Activated naive CD8-positive, alpha-beta T cell treated with anti-CD3 and anti-CD28 coated beads, Interleukin-2, amount 50 U/mL, for 24 hours (primary cell): ENCODE data around the gene RAC2.

Experiments
- ATAC-seq: fragments of 150-1000 bp; cut with Tn5 transposase; one replicate; pipeline ENCODE4 v1.10.0; 2021
- DNase-seq: peaks from one replicate; pipeline ENCODE4 v3.0.0; 2021
- H3K27ac Mint-ChIP-seq: one replicate; pipeline ENCODE4 v1.8.0; 2021; ENCODE audit warnings: mild to moderate bottlenecking, mixed read lengths
- H3K27me3 Mint-ChIP-seq: one replicate; pipeline ENCODE4 v1.8.0; 2021; ENCODE audit warnings: mixed read lengths
- H3K36me3 Mint-ChIP-seq: one replicate; pipeline ENCODE4 v1.8.0; 2021; ENCODE audit warnings: low read depth, mixed read lengths
- H3K4me1 Mint-ChIP-seq: one replicate; pipeline ENCODE4 v1.8.0; 2021; ENCODE audit warnings: mixed read lengths
- H3K4me3 Mint-ChIP-seq: one replicate; pipeline ENCODE4 v1.8.0; 2021; ENCODE audit warnings: mild to moderate bottlenecking, moderate library complexity, mixed read lengths
- H3K9me3 Mint-ChIP-seq: one replicate; pipeline ENCODE4 v1.8.0; 2021; ENCODE audit warnings: mixed read lengths

The RAC2 gene

DNA sequence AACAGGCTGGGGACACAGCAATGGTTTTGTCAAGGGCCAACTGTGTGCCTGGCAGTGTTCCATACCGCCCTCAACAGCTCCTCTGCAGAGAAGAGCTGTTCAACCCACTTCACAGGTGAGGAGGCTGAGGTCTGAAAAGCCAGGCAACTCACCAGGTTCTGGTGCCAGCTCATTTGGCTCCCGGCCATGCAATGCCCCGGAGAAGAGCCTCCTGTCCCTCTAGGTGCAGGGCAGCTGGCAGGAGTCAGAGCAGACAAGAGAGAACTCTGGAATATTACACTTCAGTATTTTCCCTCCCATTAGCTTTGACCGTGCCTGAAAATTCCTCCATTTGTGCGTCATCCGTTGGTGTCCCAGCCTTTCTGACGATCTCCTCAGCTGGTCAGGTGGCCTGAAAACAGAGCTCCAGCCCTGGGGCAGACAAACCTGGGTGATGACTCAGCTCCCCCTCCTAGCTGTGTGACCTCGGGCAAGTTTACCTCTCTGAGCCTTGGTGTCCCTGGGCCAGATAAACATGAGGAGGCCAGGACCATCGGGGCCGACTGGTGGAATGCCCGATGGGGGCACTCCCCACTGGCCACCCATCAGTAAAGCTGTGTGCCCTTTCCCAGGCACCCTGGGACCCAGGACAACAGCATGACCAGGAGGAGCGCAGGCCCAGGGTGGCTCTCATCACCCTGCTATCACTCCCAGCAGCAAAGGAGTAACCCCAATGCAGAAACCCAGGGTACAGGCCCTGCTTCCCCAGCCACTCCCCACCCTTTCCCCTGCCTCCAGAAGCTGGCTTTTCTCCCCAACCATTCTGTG lies 46.4 kb downstream of the RAC2 start:
- H3K27ac Mint-ChIP-seq: peak overlapping the region; percentile 94
- H3K4me3 Mint-ChIP-seq: peak overlapping the region; percentile 85
- peaks cover 4% of the 10 kb centered on the region for H3K9me3 Mint-ChIP-seq
- H3K27me3 Mint-ChIP-seq: no peaks in the 10 kb centered on the region
- H3K36me3 Mint-ChIP-seq: peaks cover 1% of the 10 kb centered on the region
- ATAC-seq (no peak), DNase-seq (no peak)
- peaks cover 63% of the 10 kb centered on the region for H3K4me1 Mint-ChIP-seq

GRCh38 chr22:37196539-37197450 lies 47.3 kb downstream of the RAC2 start:
- no peak for ATAC-seq
- peaks cover 1% of the 10 kb centered on the region for H3K36me3 Mint-ChIP-seq
- H3K27me3 Mint-ChIP-seq: no peaks in the 10 kb centered on the region
- peaks cover 7% of the 10 kb centered on the region for H3K9me3 Mint-ChIP-seq
- peaks cover 64% of the 10 kb centered on the region for H3K4me1 Mint-ChIP-seq
- H3K4me3 Mint-ChIP-seq: peak overlapping the region; percentile 85
- H3K27ac Mint-ChIP-seq: no peak overlapping the region
- no peak for DNase-seq

DNA sequence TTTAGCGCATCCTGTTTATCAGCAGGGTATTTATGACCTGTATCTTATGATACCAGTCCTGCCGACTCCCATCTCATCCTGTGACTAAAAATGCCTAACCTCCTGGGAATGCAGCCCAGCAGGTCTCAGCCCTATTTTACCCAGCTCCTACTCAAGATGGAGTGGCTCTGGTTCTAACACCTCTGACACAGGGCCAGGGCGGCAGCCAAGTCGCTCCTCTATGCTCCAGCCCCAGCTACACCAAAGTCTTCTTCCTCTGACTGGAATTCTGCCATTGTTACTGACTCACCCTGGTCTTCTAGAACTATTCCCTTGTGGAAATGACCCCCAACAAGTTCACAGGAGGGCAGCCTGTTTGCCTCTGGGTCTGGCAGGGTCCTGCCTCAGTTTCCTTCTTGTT lies 48.1 kb downstream of the RAC2 start:
- Mint-ChIP-seq H3K9me3 (peaks cover 7% of the 10 kb centered on the region), H3K4me1 (peaks cover 61% of the 10 kb centered on the region), H3K27ac (peak overlapping the region; percentile 0), H3K27me3 (no peaks in the 10 kb centered on the region), H3K4me3 (no peak overlapping the region), H3K36me3 (peaks cover 1% of the 10 kb centered on the region)
- DNase-seq (no peak), ATAC-seq (no peak)

DNA sequence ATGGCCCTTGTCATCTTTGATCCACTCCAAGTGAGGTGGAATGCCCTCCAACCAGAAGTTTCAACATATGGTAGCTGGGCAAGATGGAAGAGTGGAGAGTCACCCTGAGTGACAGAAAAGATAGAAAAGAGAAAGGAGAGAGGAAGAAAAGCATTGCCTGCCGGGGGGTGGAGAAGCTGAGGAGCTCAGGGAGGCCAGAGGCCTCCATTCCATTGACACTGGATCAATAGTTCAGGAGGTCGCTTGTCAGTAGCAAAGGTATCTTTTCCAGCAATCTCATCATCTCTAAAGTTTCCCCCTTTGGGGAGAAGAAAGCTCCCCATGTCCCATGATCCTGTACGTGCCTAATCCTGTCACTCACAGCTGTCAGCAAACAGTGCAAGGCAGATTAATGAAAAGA lies 49.3 kb downstream of the RAC2 start:
- Mint-ChIP-seq H3K4me1 (peaks cover 51% of the 10 kb centered on the region), H3K27ac (peak overlapping the region; percentile 84), H3K4me3 (no peak overlapping the region)

DNA sequence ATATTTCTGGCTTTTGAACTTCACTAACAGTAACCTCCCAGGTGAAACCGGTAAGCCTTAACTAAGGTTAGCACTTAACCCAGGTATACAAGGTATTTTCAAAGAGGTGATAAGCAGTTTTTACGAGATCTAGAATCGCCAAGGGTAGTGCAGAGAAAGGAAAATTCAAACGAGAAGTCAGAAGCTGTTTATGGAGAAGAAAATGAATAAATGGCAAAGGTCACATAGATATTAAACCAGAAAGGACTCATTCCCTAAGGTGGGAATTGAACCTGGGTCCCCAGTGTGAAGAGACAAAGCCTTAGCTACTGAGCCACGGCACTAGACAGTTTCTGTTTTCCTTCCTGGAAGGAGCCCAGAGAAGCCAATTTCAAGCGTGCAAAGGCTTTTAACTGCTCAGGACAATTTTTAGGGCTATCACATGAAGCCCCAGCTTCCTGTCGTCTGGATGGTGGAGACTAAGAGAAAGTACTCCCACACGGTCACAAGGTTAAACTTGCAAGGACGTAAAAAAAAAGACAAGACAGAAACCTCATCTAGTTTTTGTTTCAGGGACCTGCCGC lies 50.4 kb downstream of the RAC2 start:
- ATAC-seq (peak; percentile 53), DNase-seq (peak; percentile 65)
- Mint-ChIP-seq H3K27ac (peak overlapping the region; percentile 84), H3K4me1 (peaks cover 54% of the 10 kb centered on the region), H3K27me3 (no peaks in the 10 kb centered on the region), H3K9me3 (peaks cover 7% of the 10 kb centered on the region), H3K36me3 (peaks cover 8% of the 10 kb centered on the region), H3K4me3 (peak overlapping the region; percentile 55)

More for the DNA sequence above, 49.3 kb downstream of the RAC2 start:
- H3K27me3 Mint-ChIP-seq: no peaks in the 10 kb centered on the region
- ATAC-seq (no peak), DNase-seq (no peak)
- H3K9me3 Mint-ChIP-seq: peaks cover 7% of the 10 kb centered on the region
- H3K36me3 Mint-ChIP-seq: peaks cover 6% of the 10 kb centered on the region

GRCh38 chr22:37192741-37193140 lies 51.3 kb downstream of the RAC2 start:
- Mint-ChIP-seq H3K36me3 (peaks cover 7% of the 10 kb centered on the region), H3K9me3 (peaks cover 7% of the 10 kb centered on the region), H3K4me3 (no peak overlapping the region), H3K27me3 (no peaks in the 10 kb centered on the region), H3K27ac (no peak overlapping the region), H3K4me1 (peaks cover 56% of the 10 kb centered on the region)
- DNase-seq (no peak), ATAC-seq (no peak)

DNA sequence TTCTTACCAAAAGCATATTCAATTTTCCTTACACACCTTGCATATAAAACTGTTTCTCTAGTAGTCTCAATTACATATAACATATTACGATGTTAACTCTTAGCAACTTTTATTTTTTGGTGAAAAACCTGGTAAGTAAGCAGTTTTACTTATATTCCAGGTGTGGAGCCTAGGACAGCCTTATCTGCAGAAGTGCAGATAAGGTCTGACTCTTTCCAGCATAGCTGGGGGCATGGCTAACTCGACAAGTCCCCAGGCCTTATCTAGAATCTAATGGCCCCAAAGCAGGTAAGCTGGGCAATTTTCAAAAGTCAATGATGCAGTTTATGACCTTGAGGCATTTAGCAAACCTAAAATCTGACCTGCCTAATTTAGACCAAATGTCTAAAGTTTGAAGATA lies 51.9 kb downstream of the RAC2 start:
- H3K36me3 Mint-ChIP-seq: peaks cover 7% of the 10 kb centered on the region
- no peak for DNase-seq
- H3K4me3 Mint-ChIP-seq: no peak overlapping the region
- H3K27me3 Mint-ChIP-seq: no peaks in the 10 kb centered on the region
- H3K27ac Mint-ChIP-seq: no peak overlapping the region
- ATAC-seq: no peak
- H3K4me1 Mint-ChIP-seq: peaks cover 57% of the 10 kb centered on the region
- peaks cover 7% of the 10 kb centered on the region for H3K9me3 Mint-ChIP-seq

DNA sequence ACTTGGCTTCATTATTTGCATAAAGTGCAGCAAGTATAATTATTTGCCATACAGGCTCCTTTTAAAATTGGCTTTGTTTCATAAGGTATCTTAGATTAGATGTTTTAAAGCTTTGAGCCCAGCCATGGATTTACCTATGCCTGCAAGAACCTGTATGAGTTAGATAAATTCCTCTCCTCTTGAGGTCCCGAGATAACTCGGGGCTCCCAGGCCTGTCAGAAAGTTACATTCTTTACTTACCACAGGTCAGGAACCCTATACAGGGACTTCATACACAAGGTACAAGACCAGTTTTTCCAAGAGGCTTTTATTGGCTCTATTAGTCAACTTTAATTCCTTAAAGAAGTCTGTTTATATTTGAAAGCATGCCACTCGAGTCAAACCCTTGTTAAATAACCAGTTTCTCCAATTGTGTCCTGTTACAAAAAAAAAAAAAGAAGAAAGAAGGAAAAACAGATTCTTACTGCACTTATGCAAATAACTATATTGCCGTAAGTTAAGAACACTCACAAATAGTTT lies 53.7 kb downstream of the RAC2 start:
- no peak overlapping the region for H3K27ac Mint-ChIP-seq
- H3K27me3 Mint-ChIP-seq: no peaks in the 10 kb centered on the region
- H3K9me3 Mint-ChIP-seq: peaks cover 7% of the 10 kb centered on the region
- H3K36me3 Mint-ChIP-seq: peaks cover 7% of the 10 kb centered on the region
- ATAC-seq (no peak), DNase-seq (no peak)
- H3K4me1 Mint-ChIP-seq: peaks cover 66% of the 10 kb centered on the region
- no peak overlapping the region for H3K4me3 Mint-ChIP-seq

- ATAC-seq: no peak
- Mint-ChIP-seq H3K27me3 (no peaks in the 10 kb centered on the region), H3K27ac (no peak overlapping the region), H3K4me1 (peaks cover 61% of the 10 kb centered on the region), H3K9me3 (peaks cover 7% of the 10 kb centered on the region), H3K36me3 (peaks cover 7% of the 10 kb centered on the region), H3K4me3 (no peak overlapping the region)
- no peak for DNase-seq
These were observed 55.1 kb downstream of the RAC2 start for GRCh38 chr22:37188901-37189466.

DNA sequence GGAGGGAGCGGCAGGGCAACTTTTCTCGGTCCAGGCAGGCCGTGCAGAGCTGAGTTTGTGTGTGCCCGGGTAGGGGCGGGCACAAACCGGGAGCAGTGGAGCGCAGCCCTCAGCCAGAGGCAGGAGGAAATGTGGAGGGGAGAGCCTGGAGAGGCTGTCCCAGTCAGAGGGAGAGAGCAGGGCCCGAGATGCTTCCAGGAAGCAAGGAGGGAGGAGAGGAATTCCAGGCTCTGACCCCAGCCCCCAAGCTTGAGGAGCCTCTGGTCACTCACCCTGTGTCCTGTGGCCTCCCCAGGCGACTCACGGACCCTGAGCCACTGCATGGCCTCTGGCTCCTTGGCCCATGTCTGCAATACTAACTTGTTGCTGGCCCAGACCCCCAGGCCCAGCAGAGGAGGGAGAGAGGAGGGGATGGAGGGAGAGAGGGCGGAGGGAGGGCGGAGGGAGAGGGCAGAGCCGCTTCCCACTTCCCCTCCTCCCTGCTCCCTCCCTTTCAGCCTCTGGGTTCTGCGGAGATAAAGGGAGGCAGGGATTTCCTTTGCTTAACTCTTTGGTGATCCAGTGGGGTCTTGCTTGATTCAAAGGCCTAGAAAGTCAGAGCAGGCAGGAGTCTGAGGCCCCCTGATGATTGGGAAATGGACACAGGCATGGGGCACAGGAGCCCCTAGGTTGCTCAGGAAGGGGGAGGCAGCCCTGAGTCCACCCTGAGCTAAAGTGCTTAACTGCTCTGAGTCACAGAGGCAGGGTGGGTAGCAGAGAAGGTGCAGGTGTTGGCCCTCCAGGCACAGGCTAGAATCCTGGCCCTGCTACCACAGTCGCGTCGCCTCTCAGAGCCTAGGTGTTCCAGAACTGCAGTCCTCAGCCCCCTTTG lies 55.9 kb downstream of the RAC2 start, which contains the start of gene C1QTNF6:
TSS of gene C1QTNF6 (minus strand) at position 357 of the 871 bp plus-strand sequence. CDS start at position 323, 34 bp downstream.
- DNase-seq (no peak), ATAC-seq (no peak)
- Mint-ChIP-seq H3K36me3 (peaks cover 7% of the 10 kb centered on the region), H3K9me3 (peaks cover 7% of the 10 kb centered on the region), H3K27ac (no peak within 1 kb of the TSS), H3K4me1 (peaks cover 58% of the 10 kb centered on the region), H3K4me3 (no peak within 1 kb of the TSS), H3K27me3 (no peaks in the 10 kb centered on the region)

DNA sequence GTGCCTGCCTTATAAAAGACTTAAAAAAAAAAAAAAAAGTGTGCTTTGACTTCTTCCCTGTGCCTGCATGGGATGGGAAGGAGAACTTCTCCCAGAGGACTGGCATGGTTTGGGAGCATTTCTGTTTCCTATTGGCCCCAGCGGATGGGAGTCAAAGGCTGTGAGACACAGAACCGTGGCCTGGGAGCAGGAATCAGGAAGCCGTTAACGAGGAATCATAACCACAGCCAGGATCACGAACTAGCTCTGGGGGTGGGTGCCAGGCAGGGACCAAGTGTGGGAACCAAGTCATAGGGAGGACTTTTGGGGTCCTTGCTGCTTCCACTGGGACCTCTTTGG lies 56.5 kb downstream of the RAC2 start:
- no peak for DNase-seq
- ATAC-seq: no peak
- Mint-ChIP-seq H3K36me3 (peaks cover 7% of the 10 kb centered on the region), H3K27ac (no peak overlapping the region), H3K9me3 (peaks cover 1% of the 10 kb centered on the region), H3K4me1 (peaks cover 54% of the 10 kb centered on the region), H3K27me3 (no peaks in the 10 kb centered on the region), H3K4me3 (no peak overlapping the region)

DNA sequence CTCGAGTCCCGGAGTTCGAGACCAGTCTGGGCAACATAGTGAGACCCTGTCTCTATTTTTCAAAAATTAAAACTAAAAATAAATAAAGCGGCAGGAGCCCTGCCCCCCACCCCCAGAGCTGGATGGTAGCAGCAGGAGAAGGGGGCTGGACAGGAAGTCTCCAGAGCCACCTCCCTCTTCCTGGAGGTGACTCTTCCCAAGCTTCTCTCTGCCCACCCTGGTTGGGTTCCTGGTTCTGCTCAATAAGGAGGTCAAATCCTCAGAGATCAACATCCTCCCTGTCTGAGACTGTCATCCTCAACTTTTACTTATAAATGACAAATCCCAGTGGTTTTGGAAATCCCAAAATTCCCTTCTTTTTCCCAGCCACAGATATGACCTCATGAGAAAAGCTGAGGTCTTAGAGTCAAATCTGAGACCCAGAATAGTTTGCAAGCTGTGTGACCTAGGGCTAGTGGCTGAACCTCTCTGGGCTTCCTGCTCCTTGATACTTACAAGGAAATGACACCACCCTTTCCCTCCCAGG lies 57.0 kb downstream of the RAC2 start:
- Mint-ChIP-seq H3K36me3 (peaks cover 7% of the 10 kb centered on the region), H3K27me3 (no peaks in the 10 kb centered on the region), H3K27ac (peak overlapping the region; percentile 82), H3K4me1 (peaks cover 52% of the 10 kb centered on the region), H3K4me3 (no peak overlapping the region), H3K9me3 (no peaks in the 10 kb centered on the region)
- no peak for DNase-seq
- no peak for ATAC-seq

DNA sequence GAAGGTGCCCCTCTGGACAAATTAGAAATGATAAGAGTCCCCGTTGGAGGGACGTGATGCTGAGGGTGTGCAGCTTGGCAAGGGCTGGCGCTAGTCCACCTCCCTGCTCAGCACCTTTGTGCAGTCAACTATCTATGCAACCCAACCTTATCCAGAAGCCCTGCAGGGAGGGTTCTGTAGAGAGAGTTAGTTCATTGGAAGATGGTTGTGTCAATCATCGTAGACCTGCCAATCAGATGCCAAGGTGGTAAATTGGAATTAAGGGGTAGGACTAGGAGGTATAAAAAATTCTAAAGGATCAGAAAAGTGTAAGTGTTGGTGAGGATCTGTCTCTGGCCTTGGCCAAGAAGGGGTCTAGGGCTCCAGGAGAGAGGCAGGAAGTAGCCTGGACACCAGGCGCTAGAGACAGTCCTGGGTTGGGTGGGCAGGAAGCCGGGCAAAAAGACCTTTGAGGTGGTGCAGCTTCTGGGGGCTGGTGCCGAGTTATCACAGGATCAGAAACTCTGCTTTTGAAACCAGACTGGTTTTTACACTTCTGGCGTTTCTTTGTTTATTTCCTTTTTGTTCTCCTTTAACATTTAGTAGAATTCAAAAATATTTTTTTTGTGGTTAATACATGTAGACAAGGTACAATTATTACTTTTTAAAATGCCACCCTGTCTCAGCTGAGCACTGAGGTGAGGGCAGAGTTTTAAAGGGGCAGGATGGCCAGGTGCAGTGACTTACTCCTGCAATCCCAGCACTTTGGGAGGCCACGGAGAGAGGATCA lies 57.7 kb downstream of the RAC2 start:
- H3K36me3 Mint-ChIP-seq: peaks cover 7% of the 10 kb centered on the region
- no peaks in the 10 kb centered on the region for H3K9me3 Mint-ChIP-seq
- peak overlapping the region; percentile 63 for H3K4me3 Mint-ChIP-seq
- no peaks in the 10 kb centered on the region for H3K27me3 Mint-ChIP-seq
- peaks cover 54% of the 10 kb centered on the region for H3K4me1 Mint-ChIP-seq
- H3K27ac Mint-ChIP-seq: peak overlapping the region; percentile 82
- ATAC-seq (peak; percentile 77), DNase-seq (peak; percentile 47)
